ENCODE data around the gene ITSN1.

DNA sequence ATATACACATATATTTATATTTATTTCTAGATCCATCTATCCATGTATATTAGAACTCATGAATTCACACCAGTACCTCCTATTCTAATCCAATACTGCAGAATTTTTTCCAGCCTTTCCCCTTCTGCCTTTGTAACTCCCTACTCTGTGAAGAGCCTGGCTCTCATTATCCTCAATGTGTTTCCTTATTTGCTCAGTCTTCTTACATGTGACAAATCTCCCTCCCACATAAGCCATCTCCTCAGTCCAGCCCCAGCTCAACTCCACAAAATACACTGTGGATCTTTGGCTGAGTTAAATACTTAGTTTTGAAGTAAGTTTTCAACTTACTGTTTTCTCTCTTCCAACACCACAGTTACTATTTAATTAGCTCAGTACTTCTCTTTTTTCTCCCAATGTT is 227.6 kb downstream of the ITSN1 start:
- TF ChIP-seq POLR2A (IDR thresholded peaks at IDR 0.05) (no peak), EP300 (IDR thresholded peaks at IDR 0.05) (no peak)
